Naive thymus-derived CD4-positive, alpha-beta T cell (primary cell): Measurements from ENCODE around the gene CORO2A. TPM values are rescaled to one million over a fixed set of nuclear protein-coding genes. Genes with fewer than 3 reads are reported as not detected.
A peak's percentile ranks its signal among the peaks of the same experiment; 100 is the strongest.

Source experiments
- ATAC-seq: fragments of 150-1000 bp; cut with Tn5 transposase; 2 replicates; pipeline ENCODE4 v1.10.0; 2021; ENCODE audit warnings: mild to moderate bottlenecking, moderate library complexity
- CTCF ChIA-PET: fragments of 350-600 bp; sonication (Branson Sonifier 250); formaldehyde crosslinking; loops from one replicate; lab custom pipeline; 2021; ENCODE audit warnings: antibody characterized with exemption; lab: Charles Lee
- POLR2A ChIA-PET: fragments of 350-600 bp; sonication (Branson Sonifier 250); formaldehyde crosslinking; loops from one replicate; lab custom pipeline; 2021; ENCODE audit warnings: antibody characterized with exemption, inconsistent platforms; lab: Charles Lee
- DNase-seq, 9 donors: peaks; one replicate each; pipeline versions ENCODE4 v3.0.0 to v3.0.0-alpha.2; 2020 to 2022; ENCODE audit warnings: mixed read lengths in 1 of 9
- H3K27ac ChIP-seq: one replicate; pipeline ENCODE4 v1.7.0; 2013; ENCODE audit warnings: mild to moderate bottlenecking, low read depth, low read length, moderate library complexity
- H3K27me3 ChIP-seq, 2 donors: one replicate each; pipeline ENCODE4 v1.7.0; 2013; ENCODE audit warnings: low read length in 2 of 2, mild to moderate bottlenecking in 2 of 2, moderate library complexity in 2 of 2; ENCODE audit not compliant: control insufficient read depth in 2 of 2, insufficient read depth in 2 of 2
- H3K36me3 ChIP-seq, 3 experiments: 1 replicate in 2 of 3; 2 replicates in 1 of 3; pipeline ENCODE4 v1.7.0; 2013; ENCODE audit warnings: low read length in 3 of 3, mild to moderate bottlenecking in 3 of 3, moderate library complexity in 1 of 3; ENCODE audit not compliant: insufficient read depth in 3 of 3, control insufficient read depth in 2 of 3
- H3K4me1 ChIP-seq, 2 donors: one replicate each; pipeline ENCODE4 v1.7.0; 2013; ENCODE audit warnings: low read length in 2 of 2, mild to moderate bottlenecking in 2 of 2, moderate library complexity in 1 of 2; ENCODE audit not compliant: control insufficient read depth in 2 of 2, insufficient read depth in 2 of 2
- H3K4me3 ChIP-seq: 2 replicates; pipeline ENCODE4 v1.7.0; 2013; ENCODE audit warnings: mild to moderate bottlenecking, low read length
- H3K9me3 ChIP-seq, 3 experiments: 1 replicate in 2 of 3; 2 replicates in 1 of 3; pipeline ENCODE4 v1.7.0; 2013; ENCODE audit warnings: low read length in 3 of 3; ENCODE audit not compliant: control insufficient read depth in 2 of 3
- H3K27ac Mint-ChIP-seq, 9 donors: one replicate each; pipeline ENCODE4 v1.8.0; 2020 to 2022; ENCODE audit warnings: mixed read lengths in 9 of 9, mild to moderate bottlenecking in 8 of 9, moderate library complexity in 5 of 9, inconsistent platforms in 2 of 9
- H3K27me3 Mint-ChIP-seq, 5 donors: one replicate each; pipeline ENCODE4 v1.8.0; 2021 to 2022; ENCODE audit warnings: mixed read lengths in 5 of 5, mild to moderate bottlenecking in 1 of 5
- H3K36me3 Mint-ChIP-seq, 5 donors: one replicate each; pipeline ENCODE4 v1.8.0; 2020 to 2022; ENCODE audit warnings: mixed read lengths in 5 of 5, mild to moderate bottlenecking in 3 of 5, inconsistent platforms in 1 of 5
- H3K4me1 Mint-ChIP-seq, 7 donors: one replicate each; pipeline ENCODE4 v1.8.0; 2020 to 2022; ENCODE audit warnings: mixed read lengths in 7 of 7, mild to moderate bottlenecking in 3 of 7, inconsistent platforms in 1 of 7
- H3K4me3 Mint-ChIP-seq, 10 donors: one replicate each; pipeline ENCODE4 v1.8.0; 2020 to 2022; ENCODE audit warnings: mild to moderate bottlenecking in 10 of 10, mixed read lengths in 10 of 10, moderate library complexity in 6 of 10, inconsistent platforms in 2 of 10
- H3K9me3 Mint-ChIP-seq, 11 donors: one replicate each; pipeline ENCODE4 v1.8.0; 2020 to 2022; ENCODE audit warnings: mixed read lengths in 11 of 11, mild to moderate bottlenecking in 4 of 11, inconsistent platforms in 1 of 11, moderate library complexity in 1 of 11
- intact Hi-C, 2 donors: fragments of 100-400 bp; cut with micrococcal nuclease; formaldehyde crosslinking; loops; one replicate each; pipeline ENCODE4 v1.15.1; 2023
- polyA plus RNA-seq, 2 donors: library from polyadenylated mRNA; unstranded; fragments of 300-500 nt; fragmentation: Illumina TruSeq; gene quantifications; one replicate each; pipeline ENCODE4 v1.2.3, GENCODE V29; 2021
- total RNA-seq, 6 experiments: library from RNA in 5 of 6; stranded (reverse) in 5 of 6; gene quantifications; 1 replicate in 5 of 6; 2 replicates in 1 of 6; pipeline ENCODE4 v1.2.3 and lab custom pipeline; 2021 to 2026

CORO2A gene
- total and polyA plus RNA-seq, 7 experiments from 2014 or later, result 3.0 to 9.7 (median 7.7) TPM

- intact Hi-C loops, result no loop called here
- no peak overlapping the region for H3K27ac ChIP-seq
- peaks cover 4 to 52% (median 6%) of the 10 kb centered on the region in 3 experiments for H3K36me3 ChIP-seq
- Mint-ChIP-seq H3K27me3 (no peaks in the 10 kb centered on the region), H3K36me3 (peaks cover 16 to 63% (median 45%) of the 10 kb centered on the region in 5 donors), H3K9me3 (peaks cover 0 to 1% (median 0%) of the 10 kb centered on the region in 11 donors), H3K4me1 (peaks cover 39 to 94% (median 83%) of the 10 kb centered on the region in 7 donors), H3K27ac (peak overlapping the region in 8 of 9 donors; percentile 54 to 97 (median 88)), H3K4me3 (peak overlapping the region in 4 of 10 donors; percentile 18 to 47 (median 25))
- no peaks in the 10 kb centered on the region for H3K9me3 ChIP-seq
- no peak for DNase-seq
- ChIA-PET POLR2A (interaction anchor here (0.8 to 7.8 kb wide), 7 partner anchors 10 to 191 kb away, joined by 3 to 73 read pairs (median 6); partner anchors contain the start of gene TRIM14), CTCF (no interaction called here)
- no peak for ATAC-seq
- H3K27me3 ChIP-seq, result no peaks in the 10 kb centered on the region
- H3K4me3 ChIP-seq, result no peak overlapping the region
- H3K4me1 ChIP-seq, result peaks cover 36 to 51% of the 10 kb centered on the region in 2 donors
Observed at GRCh38 chr9:98096091-98096490, 96.3 kb downstream of the CORO2A start.

GRCh38 chr9:98095401-98095800 is 97.0 kb downstream of the CORO2A start:
- H3K27me3 ChIP-seq, result no peaks in the 10 kb centered on the region
- intact Hi-C loops, result no loop called here
- ChIA-PET CTCF (no interaction called here), POLR2A (interaction anchor here (0.8 to 7.8 kb wide), 6 partner anchors 11 to 175 kb away, joined by 3 to 73 read pairs (median 5); partner anchors contain the start of gene TRIM14)
- peaks cover 4 to 52% (median 6%) of the 10 kb centered on the region in 3 experiments for H3K36me3 ChIP-seq
- Mint-ChIP-seq H3K4me3 (no peak overlapping the region), H3K4me1 (peaks cover 39 to 94% (median 84%) of the 10 kb centered on the region in 7 donors), H3K36me3 (peaks cover 16 to 61% (median 49%) of the 10 kb centered on the region in 5 donors), H3K9me3 (peaks cover 0 to 1% (median 0%) of the 10 kb centered on the region in 11 donors), H3K27me3 (no peaks in the 10 kb centered on the region), H3K27ac (peak overlapping the region in 6 of 9 donors; percentile 45 to 97 (median 82))
- peaks cover 31 to 51% of the 10 kb centered on the region in 2 donors for H3K4me1 ChIP-seq
- no peak overlapping the region for H3K27ac ChIP-seq
- H3K9me3 ChIP-seq, result no peaks in the 10 kb centered on the region
- no peak overlapping the region for H3K4me3 ChIP-seq
- DNase-seq, result no peak
- ATAC-seq, result no peak

GRCh38 chr9:98094851-98095250 is 97.6 kb downstream of the CORO2A start:
- CTCF ChIA-PET, result no interaction called here

GRCh38 chr9:98094316-98094715 is 98.1 kb downstream of the CORO2A start:
- intact Hi-C loops, result no loop called here
- Histone ChIP-seq H3K9me3 (no peaks in the 10 kb centered on the region), H3K27ac (peak overlapping the region; percentile 43), H3K27me3 (no peaks in the 10 kb centered on the region), H3K4me1 (peaks cover 20 to 43% of the 10 kb centered on the region in 2 donors), H3K4me3 (no peak overlapping the region), H3K36me3 (peaks cover 4 to 47% (median 6%) of the 10 kb centered on the region in 3 experiments)
- DNase-seq, result no peak
- Mint-ChIP-seq H3K4me1 (peaks cover 32 to 94% (median 82%) of the 10 kb centered on the region in 7 donors), H3K4me3 (peak overlapping the region in 3 of 10 donors; percentile 21 to 67 (median 61)), H3K9me3 (peaks cover 0 to 1% (median 0%) of the 10 kb centered on the region in 11 donors), H3K27me3 (no peaks in the 10 kb centered on the region), H3K36me3 (peaks cover 21 to 60% (median 54%) of the 10 kb centered on the region in 5 donors), H3K27ac (peak overlapping the region; percentile 38 to 93 (median 85))
- CTCF ChIA-PET, result interaction anchor here (1.3 kb wide), 1 partner anchor 21 kb away, joined by 6 read pairs; no protein-coding TSS in a partner anchor
- no peak for ATAC-seq
- POLR2A ChIA-PET, result interaction anchor here (1.0 to 7.8 kb wide), 5 partner anchors 12 to 162 kb away, joined by 3 to 73 read pairs (median 9); partner anchors contain the start of gene TRIM14

More at GRCh38 chr9:98094851-98095250, 97.6 kb downstream of the CORO2A start:
- Mint-ChIP-seq H3K36me3 (peaks cover 21 to 61% (median 53%) of the 10 kb centered on the region in 5 donors), H3K4me3 (peak overlapping the region in 1 of 10 donors; percentile 67), H3K9me3 (peaks cover 0 to 1% (median 0%) of the 10 kb centered on the region in 11 donors), H3K27me3 (no peaks in the 10 kb centered on the region), H3K27ac (peak overlapping the region in 8 of 9 donors; percentile 38 to 93 (median 84)), H3K4me1 (peaks cover 34 to 94% (median 82%) of the 10 kb centered on the region in 7 donors)
- peaks cover 25 to 48% of the 10 kb centered on the region in 2 donors for H3K4me1 ChIP-seq
- H3K9me3 ChIP-seq, result no peaks in the 10 kb centered on the region
- ATAC-seq (no peak), DNase-seq (no peak)
- POLR2A ChIA-PET, result interaction anchor here (1.0 to 7.8 kb wide), 5 partner anchors 11 to 162 kb away, joined by 3 to 73 read pairs (median 9); partner anchors contain the start of gene TRIM14
- H3K27me3 ChIP-seq, result no peaks in the 10 kb centered on the region
- H3K4me3 ChIP-seq, result no peak overlapping the region
- intact Hi-C loops, result no loop called here
- H3K27ac ChIP-seq, result no peak overlapping the region
- peaks cover 4 to 52% (median 6%) of the 10 kb centered on the region in 3 experiments for H3K36me3 ChIP-seq

- Mint-ChIP-seq H3K27me3 (no peaks in the 10 kb centered on the region), H3K27ac (peak overlapping the region; percentile 78 to 95 (median 84)), H3K36me3 (peaks cover 20 to 58% (median 52%) of the 10 kb centered on the region in 5 donors), H3K4me3 (peak overlapping the region in 8 of 10 donors; percentile 32 to 78 (median 60)), H3K9me3 (peaks cover 0 to 1% (median 0%) of the 10 kb centered on the region in 11 donors), H3K4me1 (peaks cover 27 to 77% (median 73%) of the 10 kb centered on the region in 7 donors)
- no peak overlapping the region for H3K4me3 ChIP-seq
- no peaks in the 10 kb centered on the region for H3K27me3 ChIP-seq
- ATAC-seq (no peak), DNase-seq (peak in 5 of 9 donors; percentile 41 to 71 (median 58))
- ChIA-PET CTCF (interaction anchor here (1.5 to 2.4 kb wide), 2 partner anchors 9 to 19 kb away, joined by 3 to 11 read pairs; no protein-coding TSS in a partner anchor), POLR2A (interaction anchor here (1.4 to 7.8 kb wide), 5 partner anchors 10 to 163 kb away, joined by 4 to 73 read pairs (median 13); partner anchors contain the start of genes TBC1D2 and TRIM14)
- H3K4me1 ChIP-seq, result peaks cover 4 to 26% of the 10 kb centered on the region in 2 donors
- H3K36me3 ChIP-seq, result peaks cover 0 to 35% (median 6%) of the 10 kb centered on the region in 3 experiments
- no peaks in the 10 kb centered on the region for H3K9me3 ChIP-seq
- intact Hi-C loops, result no loop called here
- H3K27ac ChIP-seq, result no peak overlapping the region
Observed at GRCh38 chr9:98092613-98092931, 99.9 kb downstream of the CORO2A start.

- Mint-ChIP-seq H3K4me3 (peak overlapping the region in 8 of 10 donors; percentile 32 to 78 (median 60)), H3K27ac (peak overlapping the region; percentile 79 to 95 (median 84)), H3K9me3 (peaks cover 0 to 1% (median 0%) of the 10 kb centered on the region in 11 donors), H3K4me1 (peaks cover 21 to 72% (median 69%) of the 10 kb centered on the region in 7 donors), H3K36me3 (peaks cover 17 to 54% (median 48%) of the 10 kb centered on the region in 5 donors), H3K27me3 (no peaks in the 10 kb centered on the region)
- ChIA-PET POLR2A (interaction anchor here (1.1 to 7.8 kb wide), 6 partner anchors 9 to 163 kb away, joined by 3 to 73 read pairs (median 11); partner anchors contain the start of genes TBC1D2 and TRIM14), CTCF (interaction anchor here (0.6 to 2.4 kb wide), 4 partner anchors 10 to 34 kb away, joined by 3 to 11 read pairs (median 4); no protein-coding TSS in a partner anchor)
- Histone ChIP-seq H3K9me3 (no peaks in the 10 kb centered on the region), H3K4me3 (no peak overlapping the region), H3K36me3 (peaks cover 0 to 35% (median 9%) of the 10 kb centered on the region in 3 experiments), H3K4me1 (peaks cover 0 to 20% of the 10 kb centered on the region in 2 donors), H3K27me3 (no peaks in the 10 kb centered on the region), H3K27ac (no peak overlapping the region)
- intact Hi-C loops, result no loop called here
- DNase-seq (no peak), ATAC-seq (no peak)
Observed at GRCh38 chr9:98091735-98092612, 100.5 kb downstream of the CORO2A start.
